Bronchial epithelial cell (primary cell): ENCODE data around the gene CA10. TPM values are rescaled to one million over a fixed set of nuclear protein-coding genes. Genes with fewer than 3 reads are reported as not detected.

ENCODE experiments used
- DNase-seq: peaks from one replicate; pipeline ENCODE4 v3.0.0-alpha.2; 2010; ENCODE audit warnings: low read depth
- FAIRE-seq: peaks from 2 replicates; lab custom pipeline; 2011; peaks lifted over from hg19 to GRCh38; lab: Jason Lieb, UNC
- H3K27me3 ChIP-seq: 2 replicates; pipeline ENCODE4 v1.5.1; 2011; ENCODE audit warnings: low read length; ENCODE audit not compliant: control insufficient read depth, insufficient read depth
- H3K36me3 ChIP-seq: 2 replicates; pipeline ENCODE4 v1.5.1; 2011; ENCODE audit warnings: low read length; ENCODE audit not compliant: control insufficient read depth, insufficient read depth
- H3K4me3 ChIP-seq: 2 replicates; pipeline ENCODE4 v1.5.1; 2011; ENCODE audit warnings: mild to moderate bottlenecking, low read depth, low read length, control low read depth
- CTCF ChIP-seq: IDR thresholded peaks from 2 replicates; pipeline ENCODE4 v1.5.1; 2011; ENCODE audit warnings: mild to moderate bottlenecking, moderate library complexity, low read length, control low read depth, inconsistent platforms; ENCODE audit not compliant: insufficient read depth, severe bottlenecking
- total RNA-seq: library from RNA; depleted of rRNA; stranded (reverse); fragments of >200 nt; gene quantifications from 2 replicates; pipeline ENCODE4 v1.2.1, GENCODE V29; 2014

The CA10 gene
- total RNA-seq, 1 donor from 2014 or later, result not detected

GRCh38 chr17:51833620-51834019 lies 324.9 kb downstream of the CA10 start:
- TF ChIP-seq CTCF, result no peak
- Histone ChIP-seq H3K27me3 (no peaks in the 10 kb centered on the region), H3K4me3 (no peak overlapping the region), H3K36me3 (no peaks in the 10 kb centered on the region)
- no peak for FAIRE-seq
- DNase-seq, result no peak

- no peak overlapping the region for H3K4me3 ChIP-seq
- TF ChIP-seq CTCF, result no peak
- H3K27me3 ChIP-seq, result no peaks in the 10 kb centered on the region
- no peaks in the 10 kb centered on the region for H3K36me3 ChIP-seq
- DNase-seq, result no peak
- no peak for FAIRE-seq
These were observed 325.5 kb downstream of the CA10 start for GRCh38 chr17:51833045-51833444.

- DNase-seq (no peak), FAIRE-seq (no peak)
- Histone ChIP-seq H3K27me3 (no peaks in the 10 kb centered on the region), H3K4me3 (no peak overlapping the region), H3K36me3 (no peaks in the 10 kb centered on the region)
- no peak for TF ChIP-seq CTCF
These were observed 327.6 kb downstream of the CA10 start for GRCh38 chr17:51830886-51831285.

- no peaks in the 10 kb centered on the region for H3K27me3 ChIP-seq
- H3K36me3 ChIP-seq, result no peaks in the 10 kb centered on the region
- TF ChIP-seq CTCF, result no peak
- no peak for DNase-seq
- no peak overlapping the region for H3K4me3 ChIP-seq
- no peak for FAIRE-seq
These were observed 328.1 kb downstream of the CA10 start for GRCh38 chr17:51830451-51830850.

GRCh38 chr17:51828901-51829300 lies 329.6 kb downstream of the CA10 start:
- no peaks in the 10 kb centered on the region for H3K36me3 ChIP-seq
- DNase-seq (no peak), FAIRE-seq (no peak)
- no peaks in the 10 kb centered on the region for H3K27me3 ChIP-seq
- TF ChIP-seq CTCF, result no peak
- no peak overlapping the region for H3K4me3 ChIP-seq

GRCh38 chr17:51827140-51827539 lies 331.4 kb downstream of the CA10 start:
- no peak overlapping the region for H3K4me3 ChIP-seq
- no peaks in the 10 kb centered on the region for H3K36me3 ChIP-seq
- H3K27me3 ChIP-seq, result no peaks in the 10 kb centered on the region
- FAIRE-seq, result no peak
- no peak for DNase-seq
- TF ChIP-seq CTCF, result no peak
